Measurements from ENCODE around the gene ZNF180.
"Not testable (repeated sequence)": the region's sequence is repeated elsewhere in the genome, so short reads cannot be mapped to it uniquely, and the experiment has no call there.

ZNF180 gene

GRCh38 chr19:44496711-44497110 is 3.6 kb downstream of the ZNF180 start:
- DNase-seq = no peak

- DNase-seq = peak; percentile 18
Measured at GRCh38 chr19:44476559-44477408, 23.5 kb downstream of the ZNF180 start.

GRCh38 chr19:44468730-44469129 is 31.6 kb downstream of the ZNF180 start:
- DNase-seq = not testable (repeated sequence)

GRCh38 chr19:44462600-44463286 is 37.6 kb downstream of the ZNF180 start:
- DNase-seq = not testable (repeated sequence)

GRCh38 chr19:44456016-44456415 is 44.3 kb downstream of the ZNF180 start:
- not testable (repeated sequence) for DNase-seq

GRCh38 chr19:44455100-44455499 is 45.2 kb downstream of the ZNF180 start:
- no peak for DNase-seq

GRCh38 chr19:44452367-44452766 is 48.0 kb downstream of the ZNF180 start:
- no peak for DNase-seq

GRCh38 chr19:44451687-44452086 is 48.6 kb downstream of the ZNF180 start:
- DNase-seq = no peak

- peak; percentile 97 for DNase-seq
Measured at GRCh38 chr19:44447916-44448674, 52.2 kb downstream of the ZNF180 start, which contains the start of gene ZNF229. ZNF229 (minus strand) TSS chr19:44448472; CDS start chr19:44442847, 5,625 bp downstream.

GRCh38 chr19:44438441-44438840 is 61.9 kb downstream of the ZNF180 start:
- no peak for DNase-seq

- DNase-seq = no peak
Measured at GRCh38 chr19:44435441-44435840, 64.9 kb downstream of the ZNF180 start.

GRCh38 chr19:44430956-44431355 is 69.4 kb downstream of the ZNF180 start:
- peak; percentile 44 for DNase-seq

Measured in NCI-H226 (cell line).